ENCODE results near the gene HENMT1.
"Not testable (repeated sequence)": the region's sequence is repeated elsewhere in the genome, so short reads cannot be mapped to it uniquely, and the experiment has no call there.

Gene HENMT1

DNA sequence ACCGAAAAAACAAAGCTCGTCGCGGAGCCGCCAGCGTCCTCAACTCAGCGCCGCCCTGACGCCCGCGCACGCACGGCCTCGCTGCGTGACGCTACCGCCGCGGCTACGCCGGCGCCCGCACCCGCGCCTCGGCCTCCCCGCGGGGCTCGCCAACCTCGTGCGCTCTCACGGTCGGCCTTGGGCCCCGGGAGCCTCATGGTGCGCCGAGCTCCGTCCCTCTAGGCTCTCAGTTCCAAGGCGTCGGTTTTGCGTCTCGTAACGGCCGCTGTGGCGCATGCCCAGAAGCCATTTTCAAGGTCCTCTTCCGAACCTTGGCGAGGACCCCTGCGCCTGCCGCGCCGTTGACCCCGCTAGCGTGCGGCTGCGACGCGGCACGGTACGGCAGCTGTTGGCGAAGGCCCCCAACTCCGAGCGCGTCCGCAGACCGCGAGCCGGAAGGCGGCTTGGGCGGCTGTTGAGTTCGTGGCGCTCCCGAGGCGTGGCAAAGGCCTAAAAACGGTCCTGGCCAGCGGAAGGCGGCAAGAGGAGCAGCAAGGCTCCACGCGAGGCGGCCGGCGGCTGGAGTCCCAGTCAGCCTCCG is at the start of gene HENMT1:
TSS of gene HENMT1 (minus strand) at position 64 of the 580 bp plus-strand sequence. CDS start 1,209 bp downstream, outside the sequence.
- in situ Hi-C loops (cut with HindIII; ENCODE audit: low sequenced_read_pairs) = no loop called here

- in situ Hi-C loops (cut with HindIII; ENCODE audit: low sequenced_read_pairs) = no loop called here
These were observed 48.1 kb upstream of the HENMT1 start for GRCh38 chr1:108708691-108709660.

DNA sequence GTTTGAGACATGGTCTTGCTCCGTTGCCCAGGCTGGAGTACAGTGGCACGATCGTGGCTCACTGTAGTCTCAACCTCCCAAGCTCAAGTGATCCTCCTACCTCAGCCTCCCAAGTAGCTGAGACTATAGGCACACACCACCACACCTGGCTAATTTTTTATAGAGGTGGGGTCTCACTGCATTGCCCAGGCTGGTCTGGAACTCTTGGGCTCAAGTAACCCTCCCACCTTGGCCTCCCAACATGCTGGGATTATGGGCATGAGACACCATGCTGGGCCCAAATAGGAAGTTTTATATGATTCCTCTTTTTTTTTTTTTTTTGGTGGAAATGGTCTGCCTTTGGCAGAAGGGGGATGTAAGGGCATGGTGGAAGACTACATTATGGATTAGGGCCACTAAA is 45.8 kb upstream of the HENMT1 start:
- in situ Hi-C loops (cut with HindIII; ENCODE audit: low sequenced_read_pairs) = no loop called here

GRCh38 chr1:108704496-108704895 is 43.6 kb upstream of the HENMT1 start:
- in situ Hi-C loops (cut with HindIII; ENCODE audit: low sequenced_read_pairs) = no loop called here

DNA sequence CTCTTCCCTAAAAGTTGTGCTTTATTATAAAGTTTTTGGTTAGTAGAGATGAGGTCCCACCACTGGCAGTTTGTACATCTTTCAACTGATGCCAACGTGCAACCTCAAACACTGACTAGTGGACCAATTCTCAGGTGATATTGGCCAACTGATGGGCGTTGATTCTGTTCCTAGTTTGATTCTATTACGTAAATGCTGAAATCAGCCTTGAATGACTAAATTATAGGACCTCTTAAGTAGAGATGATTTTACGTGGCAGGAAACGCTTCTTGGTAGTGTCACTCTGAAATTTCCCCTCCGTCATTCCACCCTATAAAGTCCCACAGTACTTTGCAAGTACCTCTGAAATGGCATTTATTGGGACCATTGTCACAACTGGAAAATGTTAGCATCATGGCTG is 43.0 kb upstream of the HENMT1 start:
- in situ Hi-C loops (cut with HindIII; ENCODE audit: low sequenced_read_pairs) = no loop called here

DNA sequence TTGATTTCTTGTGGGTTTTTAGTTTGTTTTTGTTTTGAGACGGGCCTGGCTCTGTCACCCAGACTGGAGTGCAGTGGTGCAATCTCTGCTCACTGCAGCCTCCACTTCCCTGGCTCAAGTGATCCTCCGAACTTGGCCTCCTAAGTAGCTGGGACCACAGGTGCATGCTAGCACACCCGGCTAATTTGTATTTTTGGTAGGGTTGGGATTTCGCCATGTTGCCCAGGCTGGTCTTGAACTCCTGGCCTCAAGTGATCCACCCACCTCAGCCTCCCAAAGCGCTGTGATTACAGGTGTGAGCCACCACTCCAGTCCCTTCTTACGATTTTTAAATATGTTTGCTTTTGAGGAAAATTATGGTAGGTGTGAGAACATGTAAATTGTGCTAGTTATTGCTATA is 41.2 kb upstream of the HENMT1 start:
- in situ Hi-C loops (cut with HindIII; ENCODE audit: low sequenced_read_pairs) = not testable (repeated sequence)

- in situ Hi-C loops (cut with HindIII; ENCODE audit: low sequenced_read_pairs) = no loop called here
These were observed 40.4 kb upstream of the HENMT1 start for GRCh38 chr1:108701176-108701849.

GRCh38 chr1:108699375-108700332 is 38.8 kb upstream of the HENMT1 start:
- in situ Hi-C loops (cut with HindIII; ENCODE audit: low sequenced_read_pairs) = no loop called here

DNA sequence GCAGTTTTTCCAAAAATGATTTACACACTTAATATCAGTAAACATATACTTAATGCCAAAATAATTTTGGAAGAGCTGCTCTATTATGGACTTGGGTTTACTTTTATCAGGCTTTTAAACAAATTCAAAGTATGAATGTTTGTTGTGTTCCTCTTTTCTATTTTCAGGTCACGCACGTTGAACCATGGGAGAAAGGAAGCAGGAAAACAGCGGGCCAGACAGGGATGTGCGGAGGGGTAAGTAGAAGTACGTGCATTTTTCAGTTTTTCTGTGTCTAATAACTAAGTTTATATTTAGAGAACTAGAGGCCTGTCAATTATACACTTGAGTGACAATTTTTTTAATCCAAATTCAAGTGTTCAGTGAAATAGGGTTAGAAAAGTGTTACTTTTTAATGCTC is 34.6 kb upstream of the HENMT1 start:
- in situ Hi-C loops (cut with HindIII; ENCODE audit: low sequenced_read_pairs) = no loop called here

GRCh38 chr1:108692724-108693655 is 32.1 kb upstream of the HENMT1 start:
- in situ Hi-C loops (cut with HindIII; ENCODE audit: low sequenced_read_pairs) = no loop called here

GRCh38 chr1:108691942-108692723 is 31.2 kb upstream of the HENMT1 start, which contains the start of gene PRPF38B:
Gene PRPF38B (plus strand): TSS chr1:108692310. CDS start chr1:108692592, 282 bp downstream.
- in situ Hi-C loops (cut with HindIII; ENCODE audit: low sequenced_read_pairs) = no loop called here

- in situ Hi-C loops (cut with HindIII; ENCODE audit: low sequenced_read_pairs) = no loop called here
These were observed 30.4 kb upstream of the HENMT1 start for GRCh38 chr1:108691128-108691941.

- in situ Hi-C loops (cut with HindIII; ENCODE audit: low sequenced_read_pairs) = no loop called here
These were observed 25.9 kb upstream of the HENMT1 start for GRCh38 chr1:108686614-108687313.

- in situ Hi-C loops (cut with HindIII; ENCODE audit: low sequenced_read_pairs) = no loop called here
These were observed 24.6 kb upstream of the HENMT1 start for GRCh38 chr1:108685529-108685928.

GRCh38 chr1:108681701-108682100 is 20.8 kb upstream of the HENMT1 start:
- in situ Hi-C loops (cut with HindIII; ENCODE audit: low sequenced_read_pairs) = not testable (repeated sequence)

DNA sequence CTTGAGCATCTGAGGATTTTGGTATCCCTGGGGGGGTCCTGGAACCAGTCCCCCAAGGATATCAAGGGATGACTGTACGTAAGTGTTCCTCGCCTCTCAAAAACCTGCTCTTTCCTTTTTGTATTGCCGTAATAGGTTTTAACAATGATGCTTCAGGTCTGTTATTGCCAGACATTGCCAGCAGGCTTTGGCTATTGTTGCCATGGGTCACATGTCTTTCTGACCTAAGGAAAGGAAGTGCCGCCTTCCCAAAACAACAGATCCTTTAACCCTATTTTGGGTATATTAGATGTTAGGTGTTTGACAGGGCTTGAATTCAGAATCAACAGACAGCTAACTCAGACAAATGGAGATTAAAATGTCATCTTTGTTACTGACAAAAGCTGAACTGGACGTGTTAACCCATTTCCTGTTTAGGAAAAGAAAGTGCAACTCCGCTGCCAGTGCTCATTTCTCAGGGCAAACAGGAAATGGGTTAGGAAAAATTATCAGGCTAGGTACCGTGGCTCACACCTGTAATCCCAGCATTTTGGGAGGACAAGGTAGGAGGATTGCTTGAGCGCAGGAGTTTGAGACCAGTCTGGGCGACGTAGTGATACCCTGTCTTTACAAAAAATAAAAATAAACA is 18.8 kb upstream of the HENMT1 start:
- in situ Hi-C loops (cut with HindIII; ENCODE audit: low sequenced_read_pairs) = no loop called here

- in situ Hi-C loops (cut with HindIII; ENCODE audit: low sequenced_read_pairs) = no loop called here
These were observed 17.8 kb upstream of the HENMT1 start for GRCh38 chr1:108678706-108679105.

Data from DLD1 (cell line).